HCT116 (cell line): ENCODE results near the gene TAC3.

Experiments
- CBX3 ChIP-seq: IDR thresholded peaks from 2 replicates; pipeline ENCODE4 v1.6.1; 2012; ENCODE audit warnings: low read depth
- EGR1 ChIP-seq: IDR thresholded peaks from 2 replicates; pipeline ENCODE4 v1.6.1; 2012; ENCODE audit warnings: low read depth
- EZH2phosphoT487 ChIP-seq: fragments of 200-600 bp; IDR thresholded peaks from 2 replicates; pipeline ENCODE4 v1.6.1; 2018; ENCODE audit warnings: antibody characterized with exemption, borderline replicate concordance
- FOSL1 ChIP-seq: IDR thresholded peaks from 2 replicates; pipeline ENCODE4 v1.6.1; 2012; ENCODE audit warnings: low read depth
- POLR2A ChIP-seq: IDR thresholded peaks from 2 replicates; pipeline ENCODE4 v1.7.0; 2011; ENCODE audit warnings: borderline replicate concordance; ENCODE audit not compliant: insufficient read depth, insufficient read length; ENCODE audit errors: extremely low read depth
- POLR2AphosphoS5 ChIP-seq: IDR thresholded peaks from 2 replicates; pipeline ENCODE4 v1.6.1; 2011; ENCODE audit warnings: mild to moderate bottlenecking, low read depth, low read length, moderate library complexity
- SP1 ChIP-seq: IDR thresholded peaks from 2 replicates; pipeline ENCODE4 v1.6.1; 2012; ENCODE audit warnings: low read depth
- YY1 ChIP-seq: IDR thresholded peaks from 2 replicates; pipeline ENCODE4 v1.6.1; 2011; ENCODE audit warnings: low read length, low read depth, moderate library complexity, mild to moderate bottlenecking; ENCODE audit not compliant: insufficient replicate concordance; ENCODE audit errors: extremely low read depth
- TF ChIP-seq, protein P1 (sequence below), 3 experiments: fragments of 200-600 bp in 1 of 3; sonication (generic) in 1 of 3; IDR thresholded peaks in 2 of 3; conservative IDR thresholded peaks in 1 of 3; 2 replicates each; pipeline ENCODE4 v1.5.1; 2012 to 2017; ENCODE audit warnings: low read depth in 2 of 3, low read length in 2 of 3, antibody characterized with exemption in 1 of 3, borderline replicate concordance in 1 of 3, control low read depth in 1 of 3, mild to moderate bottlenecking in 1 of 3, mixed read lengths in 1 of 3, mixed run types in 1 of 3, moderate library complexity in 1 of 3; ENCODE audit not compliant: insufficient read depth in 1 of 3

DNA sequence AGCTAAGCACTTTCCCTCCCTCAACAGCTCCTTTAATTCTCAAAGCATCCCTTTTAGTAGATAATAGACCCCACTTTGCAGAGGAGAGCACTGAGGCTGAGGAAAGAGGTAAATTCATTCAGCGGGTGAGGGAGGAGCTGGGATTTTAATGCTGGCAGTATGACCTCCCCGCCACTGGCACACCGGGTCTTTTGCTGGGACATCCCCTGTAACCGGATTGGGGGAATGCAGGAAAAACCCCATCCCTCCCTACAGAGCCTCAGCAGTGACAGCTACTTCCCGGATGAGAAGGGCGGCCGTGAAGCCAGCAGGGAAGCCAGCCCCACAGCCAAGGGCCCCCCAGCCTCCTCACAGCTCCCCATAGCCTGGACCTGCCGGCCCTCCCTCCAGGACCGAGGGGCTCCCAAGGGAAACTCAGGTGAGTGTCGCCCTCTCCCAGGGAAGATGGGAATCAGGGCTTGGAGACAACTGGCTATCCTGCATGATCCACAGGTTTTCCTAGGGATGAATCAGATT, 22.0 kb downstream of the TAC3 start:
- TF ChIP-seq, protein P1, sequence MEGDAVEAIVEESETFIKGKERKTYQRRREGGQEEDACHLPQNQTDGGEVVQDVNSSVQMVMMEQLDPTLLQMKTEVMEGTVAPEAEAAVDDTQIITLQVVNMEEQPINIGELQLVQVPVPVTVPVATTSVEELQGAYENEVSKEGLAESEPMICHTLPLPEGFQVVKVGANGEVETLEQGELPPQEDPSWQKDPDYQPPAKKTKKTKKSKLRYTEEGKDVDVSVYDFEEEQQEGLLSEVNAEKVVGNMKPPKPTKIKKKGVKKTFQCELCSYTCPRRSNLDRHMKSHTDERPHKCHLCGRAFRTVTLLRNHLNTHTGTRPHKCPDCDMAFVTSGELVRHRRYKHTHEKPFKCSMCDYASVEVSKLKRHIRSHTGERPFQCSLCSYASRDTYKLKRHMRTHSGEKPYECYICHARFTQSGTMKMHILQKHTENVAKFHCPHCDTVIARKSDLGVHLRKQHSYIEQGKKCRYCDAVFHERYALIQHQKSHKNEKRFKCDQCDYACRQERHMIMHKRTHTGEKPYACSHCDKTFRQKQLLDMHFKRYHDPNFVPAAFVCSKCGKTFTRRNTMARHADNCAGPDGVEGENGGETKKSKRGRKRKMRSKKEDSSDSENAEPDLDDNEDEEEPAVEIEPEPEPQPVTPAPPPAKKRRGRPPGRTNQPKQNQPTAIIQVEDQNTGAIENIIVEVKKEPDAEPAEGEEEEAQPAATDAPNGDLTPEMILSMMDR (IDR thresholded peaks at IDR 0.05 in 2 of 3, conservative IDR thresholded peaks at IDR 0.05 in 1 of 3; ENCODE audit: borderline replicate concordance in 1 of 3, insufficient read depth in 1 of 3, low read depth in 2 of 3, low read length in 2 of 3) = no peak
- TF ChIP-seq CBX3 (no peak), POLR2AphosphoS5 (no peak), POLR2A (no peak), SP1 (no peak), YY1 (no peak), EGR1 (no peak), FOSL1 (no peak), EZH2phosphoT487 (no peak)
